ENCODE results near the gene BLZF1.
"Not testable (repeated sequence)": the region's sequence is repeated elsewhere in the genome, so short reads cannot be mapped to it uniquely, and the experiment has no call there.

The BLZF1 gene, protein sequence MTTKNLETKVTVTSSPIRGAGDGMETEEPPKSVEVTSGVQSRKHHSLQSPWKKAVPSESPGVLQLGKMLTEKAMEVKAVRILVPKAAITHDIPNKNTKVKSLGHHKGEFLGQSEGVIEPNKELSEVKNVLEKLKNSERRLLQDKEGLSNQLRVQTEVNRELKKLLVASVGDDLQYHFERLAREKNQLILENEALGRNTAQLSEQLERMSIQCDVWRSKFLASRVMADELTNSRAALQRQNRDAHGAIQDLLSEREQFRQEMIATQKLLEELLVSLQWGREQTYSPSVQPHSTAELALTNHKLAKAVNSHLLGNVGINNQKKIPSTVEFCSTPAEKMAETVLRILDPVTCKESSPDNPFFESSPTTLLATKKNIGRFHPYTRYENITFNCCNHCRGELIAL

GRCh38 chr1:169367686-169368405 lies at the start of gene BLZF1, which contains the start of gene NME7:
Gene BLZF1, plus strand, starts transcription at chr1:169368195. Its CDS starts 1,328 bp downstream, at chr1:169369523.
Gene NME7, minus strand, starts transcription at chr1:169367797. Its CDS starts 87 bp downstream, at chr1:169367710.
- intact Hi-C loops (cut with micrococcal nuclease) = loop anchor here (5.0 kb wide), 3 partner anchors 119 to 524 kb away; partner anchors contain the start of genes METTL18, SCYL3 and SLC19A2
- Mint-ChIP-seq H3K9me3 (no peaks in the 10 kb centered on the region), H3K36me3 (ENCODE audit: low read depth) (peaks cover 22% of the 10 kb centered on the region), H3K4me1 (ENCODE audit: low read depth) (peaks cover 12% of the 10 kb centered on the region), H3K4me3 (no peak within 1 kb of the TSS), H3K27me3 (no peaks in the 10 kb centered on the region), H3K27ac (no peak within 1 kb of the TSS)

DNA sequence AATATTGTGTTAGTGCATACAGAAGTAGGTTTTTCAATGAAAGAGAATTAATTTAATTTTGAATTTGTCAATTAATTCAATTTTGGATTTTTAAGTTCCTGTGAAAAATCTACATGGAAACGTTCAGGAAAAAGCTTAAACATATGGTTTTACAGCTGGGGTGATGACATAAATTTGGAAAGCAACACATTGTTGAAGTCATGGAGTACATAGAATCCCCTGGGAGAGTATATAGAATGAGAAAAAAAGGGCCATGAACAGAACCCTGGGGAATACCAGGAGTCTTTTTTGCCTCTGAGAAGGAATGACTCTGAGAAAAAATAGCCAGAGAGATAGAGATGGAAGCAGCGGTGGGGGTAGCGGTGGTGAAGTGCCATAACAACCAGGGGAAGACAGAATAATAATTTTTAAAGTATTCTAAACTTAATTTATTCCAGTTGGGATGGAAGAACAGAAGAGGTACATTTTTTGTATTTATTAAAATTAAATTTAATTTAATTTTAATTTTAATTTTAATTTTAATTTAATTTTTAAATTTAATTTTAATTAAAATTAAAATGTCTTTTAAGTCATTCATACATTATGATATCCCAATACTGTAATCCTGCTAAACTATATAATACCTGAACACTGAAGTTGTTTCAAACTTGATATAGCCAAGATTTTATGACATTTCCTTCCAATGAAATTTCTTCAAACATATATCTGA lies 49.3 kb upstream of the BLZF1 start:
- no peaks in the 10 kb centered on the region for H3K4me1 Mint-ChIP-seq (ENCODE audit: low read depth)

DNA sequence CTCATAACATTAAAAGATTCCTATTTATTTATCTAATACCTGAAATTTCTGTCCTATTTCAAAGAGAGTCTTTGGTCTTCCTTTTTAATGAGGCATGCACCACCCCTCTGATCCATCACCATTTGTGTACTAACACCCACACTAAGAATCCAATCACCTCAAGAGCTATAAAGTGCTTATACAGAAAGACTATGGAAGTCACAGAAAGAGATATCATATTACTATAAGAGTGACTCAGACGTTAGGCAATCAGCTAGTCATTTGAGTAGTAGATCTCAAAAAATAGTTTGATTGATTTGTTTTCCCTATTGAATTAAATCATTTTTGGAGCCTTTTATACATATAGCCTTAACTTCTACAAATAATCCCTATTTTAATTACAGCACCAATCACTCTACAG lies 46.5 kb upstream of the BLZF1 start:
- intact Hi-C loops (cut with micrococcal nuclease) = no loop called here
- Mint-ChIP-seq H3K36me3 (ENCODE audit: low read depth) (no peaks in the 10 kb centered on the region), H3K4me3 (no peak overlapping the region), H3K4me1 (ENCODE audit: low read depth) (peaks cover 5% of the 10 kb centered on the region), H3K9me3 (no peaks in the 10 kb centered on the region), H3K27me3 (no peaks in the 10 kb centered on the region), H3K27ac (no peak overlapping the region)

More for the DNA sequence above, 49.3 kb upstream of the BLZF1 start:
- intact Hi-C loops (cut with micrococcal nuclease) = no loop called here
- no peak overlapping the region for H3K4me3 Mint-ChIP-seq
- no peaks in the 10 kb centered on the region for H3K27me3 Mint-ChIP-seq
- no peak overlapping the region for H3K27ac Mint-ChIP-seq
- H3K36me3 Mint-ChIP-seq (ENCODE audit: low read depth) = no peaks in the 10 kb centered on the region
- no peaks in the 10 kb centered on the region for H3K9me3 Mint-ChIP-seq

DNA sequence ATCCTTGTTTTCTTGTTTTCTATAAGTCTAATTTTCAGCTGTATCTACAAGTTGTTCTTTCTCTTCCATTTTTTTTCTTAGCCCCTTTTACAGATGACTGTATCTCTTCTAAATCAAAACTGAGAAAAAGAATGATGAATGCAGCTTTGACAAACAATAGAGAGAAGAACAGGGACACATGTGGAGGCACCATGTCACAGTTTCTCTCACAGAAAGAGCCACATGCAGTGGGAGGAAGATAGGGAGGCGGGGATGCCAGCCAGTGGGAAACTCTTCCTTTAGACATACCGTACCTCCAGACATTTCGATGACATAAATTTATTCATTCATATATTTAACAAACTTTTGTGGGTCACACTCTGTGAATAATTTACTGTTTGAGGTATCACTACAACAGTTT lies 45.9 kb upstream of the BLZF1 start:
- Mint-ChIP-seq H3K9me3 (no peaks in the 10 kb centered on the region), H3K27me3 (no peaks in the 10 kb centered on the region), H3K4me1 (ENCODE audit: low read depth) (peaks cover 11% of the 10 kb centered on the region), H3K27ac (no peak overlapping the region), H3K36me3 (ENCODE audit: low read depth) (no peaks in the 10 kb centered on the region), H3K4me3 (no peak overlapping the region)
- intact Hi-C loops (cut with micrococcal nuclease) = no loop called here

- Mint-ChIP-seq H3K9me3 (peaks cover 11% of the 10 kb centered on the region), H3K4me1 (ENCODE audit: low read depth) (peaks cover 11% of the 10 kb centered on the region), H3K27me3 (no peaks in the 10 kb centered on the region), H3K27ac (no peak overlapping the region), H3K36me3 (ENCODE audit: low read depth) (no peaks in the 10 kb centered on the region), H3K4me3 (no peak overlapping the region)
- intact Hi-C loops (cut with micrococcal nuclease) = no loop called here
Measured at GRCh38 chr1:169325117-169325516, 42.9 kb upstream of the BLZF1 start.

DNA sequence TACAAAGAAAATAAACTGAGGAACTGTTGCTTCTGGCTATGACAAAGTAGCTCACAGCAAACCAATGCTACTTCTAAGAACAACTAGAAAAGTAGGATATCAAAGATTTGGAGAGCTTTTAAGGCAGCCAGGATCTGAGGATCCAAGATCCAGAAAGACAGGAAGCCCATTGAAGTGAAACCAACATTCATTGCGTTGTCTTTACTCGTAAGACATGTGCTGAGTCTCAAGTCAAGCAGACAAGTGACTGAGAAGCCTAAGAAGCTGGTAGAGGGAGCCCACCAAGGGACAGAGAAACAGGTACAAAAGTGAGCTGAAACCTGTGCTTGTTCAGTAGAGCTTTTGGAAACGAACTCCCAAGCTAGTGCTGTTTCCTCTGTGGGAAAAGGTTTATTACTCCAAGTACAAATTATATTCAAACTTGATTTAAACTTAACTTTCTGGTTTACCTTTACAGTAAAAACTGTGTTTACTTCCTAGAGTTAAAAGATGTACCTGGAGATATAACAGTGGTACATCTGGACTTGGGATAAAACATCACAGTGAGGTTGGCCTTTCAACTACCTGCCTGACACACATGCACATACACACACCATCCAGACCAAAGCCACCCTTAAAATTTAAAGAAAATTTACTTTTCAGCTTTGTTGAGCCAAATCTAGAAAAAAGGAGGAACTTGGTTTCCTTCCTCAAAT lies 41.6 kb upstream of the BLZF1 start:
- no peaks in the 10 kb centered on the region for H3K27me3 Mint-ChIP-seq
- peaks cover 11% of the 10 kb centered on the region for H3K9me3 Mint-ChIP-seq
- peaks cover 11% of the 10 kb centered on the region for H3K4me1 Mint-ChIP-seq (ENCODE audit: low read depth)
- intact Hi-C loops (cut with micrococcal nuclease) = no loop called here
- H3K36me3 Mint-ChIP-seq (ENCODE audit: low read depth) = no peaks in the 10 kb centered on the region
- H3K4me3 Mint-ChIP-seq = no peak overlapping the region
- no peak overlapping the region for H3K27ac Mint-ChIP-seq

GRCh38 chr1:169326956-169327268 lies 41.1 kb upstream of the BLZF1 start:
- H3K9me3 Mint-ChIP-seq = peaks cover 11% of the 10 kb centered on the region
- intact Hi-C loops (cut with micrococcal nuclease) = no loop called here
- H3K27me3 Mint-ChIP-seq = no peaks in the 10 kb centered on the region
- H3K4me1 Mint-ChIP-seq (ENCODE audit: low read depth) = peaks cover 11% of the 10 kb centered on the region
- no peaks in the 10 kb centered on the region for H3K36me3 Mint-ChIP-seq (ENCODE audit: low read depth)
- no peak overlapping the region for H3K4me3 Mint-ChIP-seq
- H3K27ac Mint-ChIP-seq = no peak overlapping the region

GRCh38 chr1:169327875-169328274 lies 40.1 kb upstream of the BLZF1 start:
- Mint-ChIP-seq H3K4me3 (no peak overlapping the region), H3K36me3 (ENCODE audit: low read depth) (no peaks in the 10 kb centered on the region), H3K27ac (no peak overlapping the region), H3K4me1 (ENCODE audit: low read depth) (peaks cover 11% of the 10 kb centered on the region), H3K27me3 (no peaks in the 10 kb centered on the region), H3K9me3 (peaks cover 11% of the 10 kb centered on the region)
- intact Hi-C loops (cut with micrococcal nuclease) = no loop called here

- H3K27me3 Mint-ChIP-seq = no peaks in the 10 kb centered on the region
- peaks cover 11% of the 10 kb centered on the region for H3K9me3 Mint-ChIP-seq
- no peaks in the 10 kb centered on the region for H3K36me3 Mint-ChIP-seq (ENCODE audit: low read depth)
- intact Hi-C loops (cut with micrococcal nuclease) = no loop called here
- no peak overlapping the region for H3K4me3 Mint-ChIP-seq
- no peak overlapping the region for H3K27ac Mint-ChIP-seq
- peaks cover 11% of the 10 kb centered on the region for H3K4me1 Mint-ChIP-seq (ENCODE audit: low read depth)
Measured at GRCh38 chr1:169329383-169329782, 38.6 kb upstream of the BLZF1 start.

- peaks cover 17% of the 10 kb centered on the region for H3K9me3 Mint-ChIP-seq
- peaks cover 6% of the 10 kb centered on the region for H3K36me3 Mint-ChIP-seq (ENCODE audit: low read depth)
- H3K4me3 Mint-ChIP-seq = no peak overlapping the region
- no peaks in the 10 kb centered on the region for H3K27me3 Mint-ChIP-seq
- intact Hi-C loops (cut with micrococcal nuclease) = loop anchor here (10.0 kb wide), 1 partner anchor 116 kb away; no protein-coding TSS in a partner anchor
- H3K27ac Mint-ChIP-seq = no peak overlapping the region
- peaks cover 11% of the 10 kb centered on the region for H3K4me1 Mint-ChIP-seq (ENCODE audit: low read depth)
Measured at GRCh38 chr1:169330927-169331326, 37.1 kb upstream of the BLZF1 start.

- H3K36me3 Mint-ChIP-seq (ENCODE audit: low read depth); H3K4me1 Mint-ChIP-seq (ENCODE audit: low read depth); H3K27me3 Mint-ChIP-seq; H3K27ac Mint-ChIP-seq; H3K4me3 Mint-ChIP-seq: not testable (repeated sequence)
- peaks cover 18% of the 10 kb centered on the region for H3K9me3 Mint-ChIP-seq
- intact Hi-C loops (cut with micrococcal nuclease) = loop anchor here (10.0 kb wide), 1 partner anchor 120 kb away; no protein-coding TSS in a partner anchor
Measured at GRCh38 chr1:169334727-169335126, 33.3 kb upstream of the BLZF1 start.

DNA sequence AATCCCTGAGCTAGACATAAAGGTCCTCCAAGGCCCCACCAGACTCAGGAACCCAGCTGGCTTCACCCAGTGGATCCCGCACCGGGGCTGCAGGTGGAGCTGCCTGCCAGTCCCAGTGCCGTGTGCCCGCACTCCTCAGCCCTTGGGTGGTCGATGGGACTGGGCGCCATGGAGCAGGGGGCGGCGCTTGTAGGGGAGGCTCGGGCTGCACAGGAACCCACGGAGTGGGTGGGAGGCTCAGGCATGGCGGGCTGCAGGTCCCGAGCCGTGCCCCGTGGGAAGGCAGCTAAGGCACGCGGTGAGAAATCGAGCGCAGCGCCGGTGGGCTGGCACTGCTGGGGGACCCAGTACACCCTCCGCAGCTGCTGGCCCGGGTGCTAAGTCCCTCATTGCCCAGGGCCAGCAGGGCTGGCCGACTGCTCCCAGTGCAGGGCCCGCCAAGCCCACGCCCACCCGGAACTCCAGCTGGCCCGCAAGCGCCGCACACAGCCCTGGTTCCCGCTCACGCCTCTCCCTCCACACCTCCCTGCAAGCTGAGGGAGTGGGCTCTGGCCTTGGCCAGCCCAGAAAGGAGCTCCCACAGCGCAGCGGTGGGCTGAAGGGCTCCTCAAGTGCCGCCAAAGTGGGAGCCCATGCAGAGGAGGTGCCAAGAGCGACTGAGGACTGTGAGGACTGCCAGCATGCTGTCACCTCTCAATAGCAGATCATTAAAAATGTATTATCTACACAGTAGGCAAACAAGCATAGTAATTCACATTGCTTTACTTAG lies 30.9 kb upstream of the BLZF1 start:
- H3K4me1 Mint-ChIP-seq (ENCODE audit: low read depth); H3K36me3 Mint-ChIP-seq (ENCODE audit: low read depth); H3K4me3 Mint-ChIP-seq; H3K27ac Mint-ChIP-seq; H3K27me3 Mint-ChIP-seq: not testable (repeated sequence)
- H3K9me3 Mint-ChIP-seq = peaks cover 28% of the 10 kb centered on the region
- intact Hi-C loops (cut with micrococcal nuclease) = loop anchor here (10.0 kb wide), 1 partner anchor 122 kb away; no protein-coding TSS in a partner anchor

GRCh38 chr1:169338617-169339016 lies 29.4 kb upstream of the BLZF1 start:
- H3K27me3 Mint-ChIP-seq = no peaks in the 10 kb centered on the region

More at GRCh38 chr1:169338617-169339016, 29.4 kb upstream of the BLZF1 start:
- Mint-ChIP-seq H3K36me3 (ENCODE audit: low read depth) (peaks cover 6% of the 10 kb centered on the region), H3K4me1 (ENCODE audit: low read depth) (no peaks in the 10 kb centered on the region), H3K27ac (no peak overlapping the region), H3K4me3 (no peak overlapping the region), H3K9me3 (peaks cover 28% of the 10 kb centered on the region)
- intact Hi-C loops (cut with micrococcal nuclease) = loop anchor here (10.0 kb wide), 1 partner anchor 124 kb away; no protein-coding TSS in a partner anchor

All from dendritic cell treated with granulocyte-macrophage colony-stimulating factor and Interleukin-4, amounts not matched to agents 40 ng/mL and 50 ng/mL, for 4 days (primary cell).